ENCODE measurements around the gene C19orf81. TPM values are rescaled to one million over a fixed set of nuclear protein-coding genes. Genes with fewer than 3 reads are reported as not detected.

Gene C19orf81
- total and polyA plus RNA-seq, 9 of the 15 experiments (the other 6 are each of a cell fraction or from before 2014, with no cell fraction given) = 2.5 to 42.9 (median 33.0) TPM; not detected in 4

DNA sequence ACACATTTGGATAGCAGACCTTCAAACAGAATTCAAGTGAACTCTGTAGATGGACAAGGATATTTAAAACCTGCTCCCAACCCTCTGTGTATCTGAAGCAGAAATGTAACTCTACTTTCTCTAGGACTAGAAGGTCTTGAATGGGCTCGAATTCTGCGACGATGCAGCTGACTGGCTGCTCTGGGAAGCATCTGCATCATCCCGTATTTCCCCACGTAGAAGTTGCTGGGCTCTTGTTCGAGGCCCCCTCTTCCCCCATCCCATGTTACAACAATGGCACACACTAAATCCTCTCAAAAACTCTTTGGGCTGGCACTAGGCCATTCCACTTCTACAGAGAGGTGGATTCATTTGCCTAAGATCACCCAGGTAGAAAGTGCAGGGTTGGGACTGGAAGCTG lies 15.0 kb downstream of the C19orf81 start (continued):
- TF ChIP-seq CBX3 (IDR thresholded peaks at IDR 0.05; ENCODE audit: borderline replicate concordance in 1 of 2, low read length in 2 of 2) = peak in 1 of 2 experiments; percentile 87; a peak in 2 of 3 replicates
- TF ChIP-seq ZNF764 (CRISPR knock-in tag; IDR thresholded peaks at IDR 0.05; ENCODE audit: low read depth) = no peak
- no peak for TF ChIP-seq RAD51 (IDR thresholded peaks at IDR 0.05; ENCODE audit: borderline replicate concordance, low read depth)
- TF ChIP-seq SRSF7 (optimal IDR thresholded peaks at IDR 0.05; ENCODE audit: low read depth, low read length) = no peak

DNA sequence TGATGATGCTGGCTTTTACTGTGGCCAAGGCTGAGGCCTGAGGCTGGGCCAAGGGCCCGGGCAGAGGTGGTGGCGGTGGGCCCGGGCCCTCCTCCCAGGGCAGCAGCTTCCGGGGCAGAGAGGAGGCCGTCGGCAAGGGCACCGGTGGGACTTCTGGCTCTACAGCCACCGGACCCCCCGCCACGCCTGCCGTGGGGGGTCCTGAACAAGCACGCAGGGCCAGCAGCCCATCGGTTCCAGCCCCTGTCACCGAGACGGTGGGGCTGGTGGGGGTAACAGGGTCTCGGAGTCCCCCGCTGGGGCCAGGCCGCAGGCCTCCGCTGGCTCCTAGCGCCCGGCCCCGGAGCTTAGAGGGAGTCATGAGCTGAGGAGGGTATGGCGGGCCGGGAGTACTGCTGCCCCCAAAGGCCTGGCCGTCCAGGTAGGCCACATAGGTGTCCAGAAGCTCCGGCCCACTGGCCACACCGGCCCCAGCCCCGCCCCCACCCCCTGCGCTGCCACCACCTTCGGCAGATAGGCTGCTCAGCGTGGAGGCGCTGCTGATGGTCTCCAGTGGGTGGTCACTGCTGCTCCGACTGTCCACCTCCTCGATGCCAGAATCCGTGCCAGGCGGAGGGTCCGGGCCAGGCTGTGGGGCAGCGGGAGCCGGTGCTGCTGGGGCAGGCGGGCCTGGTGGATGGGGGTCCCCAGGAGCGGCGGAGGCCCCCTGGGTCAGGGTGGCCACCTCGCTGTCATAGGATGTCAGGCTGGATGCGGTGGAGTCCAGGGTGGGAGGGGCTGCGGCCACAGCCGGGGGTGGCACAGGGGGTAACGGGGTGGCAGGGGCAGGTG lies 17.3 kb downstream of the C19orf81 start:
- no peak overlapping the region for H3K4me3 ChIP-seq
- DNase-seq (ENCODE audit: extremely low read depth in 1 of 4, low spot score in 3 of 4) (no peak), ATAC-seq (no peak), FAIRE-seq (no peak)
- WGBS (ENCODE audit: insufficient coverage, low coverage, missing lambda C conversion rate) = 54% methylated on average over 25 of the region's 47 CpGs
- POLR2A ChIA-PET = no interaction called here
- H4K20me1 ChIP-seq (replicated peaks; ENCODE audit: control insufficient read depth, insufficient read depth, low read length) = peaks cover 9% of the 10 kb centered on the region; the same call in 1 of the 2 replicates
- no peaks in the 10 kb centered on the region for H3K9me1 ChIP-seq (ENCODE audit: control insufficient read depth, insufficient read depth, low read length)
- H3K4me1 ChIP-seq (replicated peaks in 1 of 2; ENCODE audit: control insufficient read depth in 2 of 2, insufficient read depth in 2 of 2, low read length in 2 of 2) = peaks cover 0 to 41% of the 10 kb centered on the region in 2 experiments; a peak in 2 of 5 replicates
- in situ Hi-C loops (cut with MboI) (no loop called here), intact Hi-C loops (cut with micrococcal nuclease) (no loop called here)
- BruUV-seq (replicated peaks) = no TSS peak
- TF ChIP-seq RNF2 (IDR thresholded peaks at IDR 0.05) (no peak), POLR2G (IDR thresholded peaks at IDR 0.05; ENCODE audit: low read depth, low read length) (0 out of 2 replicates have a peak, but pooled peaks have one; percentile 21)
- H3K9ac ChIP-seq (ENCODE audit: insufficient read depth in 1 of 2, low read depth in 2 of 2, low read length in 2 of 2) = no peak overlapping the region
- H3K79me2 ChIP-seq (ENCODE audit: control insufficient read depth, insufficient read depth, low read length) = no peaks in the 10 kb centered on the region
- CTCF ChIA-PET (ENCODE audit: low intra/inter-chr PET ratio) = no interaction called here
- no peaks in the 10 kb centered on the region for H3K36me3 ChIP-seq (ENCODE audit: control insufficient read depth, insufficient read depth, low read length)
- no peak overlapping the region for H3K4me2 ChIP-seq (ENCODE audit: insufficient read depth, low read length)
- H3K9me3 ChIP-seq (replicated peaks; ENCODE audit: control insufficient read depth, insufficient read depth, low read depth, low read length) = peaks cover 9% of the 10 kb centered on the region
- no peak overlapping the region for H3K27ac ChIP-seq (ENCODE audit: extremely low read depth, low read depth, low read length)
- peaks cover 8 to 21% of the 10 kb centered on the region in 2 experiments; a peak in 4 of 5 replicates for H3K27me3 ChIP-seq (ENCODE audit: control insufficient read depth in 2 of 2, insufficient read depth in 2 of 2, low read length in 2 of 2)
- H2AFZ ChIP-seq (ENCODE audit: low read depth, low read length) = no peak overlapping the region

All from K562 (cell line).